Astrocyte (in vitro differentiated cells and primary cell): Measurements from ENCODE around the gene KCNQ4. TPM values are rescaled to one million over a fixed set of nuclear protein-coding genes. Genes with fewer than 3 reads are reported as not detected.

Experiments used
- DNase-seq: peaks from one replicate; pipeline ENCODE4 v3.0.0-alpha.2; 2010; ENCODE audit warnings: low read depth
- FAIRE-seq: peaks from 2 replicates; lab custom pipeline; 2011; peaks lifted over from hg19 to GRCh38; lab: Jason Lieb, UNC
- H2AFZ ChIP-seq: 2 replicates; pipeline ENCODE4 v1.6.0; 2012; ENCODE audit warnings: low read depth, low read length, inconsistent platforms
- H3K27ac ChIP-seq: 2 replicates; pipeline ENCODE4 v1.5.1; 2011; ENCODE audit warnings: low read depth, low read length, inconsistent platforms
- H3K27me3 ChIP-seq: 2 replicates; pipeline ENCODE4 v1.6.0; 2011; ENCODE audit warnings: low read length, inconsistent platforms; ENCODE audit not compliant: insufficient read depth
- H3K36me3 ChIP-seq: 2 replicates; pipeline ENCODE4 v1.5.1; 2011; ENCODE audit warnings: low read length, inconsistent platforms; ENCODE audit not compliant: insufficient read depth
- H3K4me1 ChIP-seq: 2 replicates; pipeline ENCODE4 v1.5.1; 2011; ENCODE audit warnings: low read length, inconsistent platforms; ENCODE audit not compliant: insufficient read depth
- H3K4me2 ChIP-seq: 2 replicates; pipeline ENCODE4 v1.6.0; 2012; ENCODE audit warnings: low read length, inconsistent platforms
- H3K4me3 ChIP-seq: 2 replicates; pipeline ENCODE4 v1.5.1; 2011; ENCODE audit warnings: low read depth, mild to moderate bottlenecking, low read length, inconsistent platforms; ENCODE audit not compliant: insufficient read depth
- H3K79me2 ChIP-seq: 2 replicates; pipeline ENCODE4 v1.6.0; 2012; ENCODE audit warnings: mild to moderate bottlenecking, low read length, inconsistent platforms; ENCODE audit not compliant: insufficient read depth
- H3K9ac ChIP-seq: 2 replicates; pipeline ENCODE4 v1.6.0; 2012; ENCODE audit warnings: mild to moderate bottlenecking, low read length, inconsistent platforms
- H3K9me3 ChIP-seq: 2 replicates; pipeline ENCODE4 v1.5.1; 2012; ENCODE audit warnings: low read depth, mild to moderate bottlenecking, low read length, inconsistent platforms; ENCODE audit not compliant: insufficient read depth
- H4K20me1 ChIP-seq: 2 replicates; pipeline ENCODE4 v1.6.0; 2012; ENCODE audit warnings: low read length, inconsistent platforms; ENCODE audit not compliant: insufficient read depth
- H3K27ac Mint-ChIP-seq: one replicate; pipeline ENCODE4 v1.8.0; 2021; ENCODE audit warnings: mild to moderate bottlenecking, mixed read lengths; ENCODE audit not compliant: unreplicated experiment
- H3K27me3 Mint-ChIP-seq: one replicate; pipeline ENCODE4 v1.8.0; 2021; ENCODE audit warnings: low read depth, mixed read lengths; ENCODE audit not compliant: unreplicated experiment
- H3K36me3 Mint-ChIP-seq: one replicate; pipeline ENCODE4 v1.8.0; 2021; ENCODE audit warnings: low read depth, mixed read lengths; ENCODE audit not compliant: unreplicated experiment
- H3K4me1 Mint-ChIP-seq: one replicate; pipeline ENCODE4 v1.8.0; 2021; ENCODE audit warnings: low read depth, mixed read lengths; ENCODE audit not compliant: unreplicated experiment
- H3K4me3 Mint-ChIP-seq: one replicate; pipeline ENCODE4 v1.8.0; 2021; ENCODE audit warnings: mild to moderate bottlenecking, moderate library complexity, mixed read lengths; ENCODE audit not compliant: unreplicated experiment
- H3K9me3 Mint-ChIP-seq: one replicate; pipeline ENCODE4 v1.8.0; 2021; ENCODE audit warnings: mild to moderate bottlenecking, mixed read lengths; ENCODE audit not compliant: unreplicated experiment
- EZH2 ChIP-seq: IDR thresholded peaks from 2 replicates; pipeline ENCODE4 v1.6.1; 2012; ENCODE audit warnings: mild to moderate bottlenecking, low read length, inconsistent platforms; ENCODE audit not compliant: insufficient read depth
- total RNA-seq: library from RNA; stranded (reverse); gene quantifications from 2 replicates; pipeline ENCODE4 v1.2.1, GENCODE V29; 2021
- TF ChIP-seq, protein P1 (sequence below): IDR thresholded peaks from 2 replicates; pipeline ENCODE4 v1.5.1; 2011; ENCODE audit warnings: low read depth, mild to moderate bottlenecking, inconsistent platforms, low read length, moderate library complexity; ENCODE audit not compliant: insufficient read depth

The KCNQ4 gene
- total RNA-seq, 1 donor from 2014 or later = 0.89 TPM

DNA sequence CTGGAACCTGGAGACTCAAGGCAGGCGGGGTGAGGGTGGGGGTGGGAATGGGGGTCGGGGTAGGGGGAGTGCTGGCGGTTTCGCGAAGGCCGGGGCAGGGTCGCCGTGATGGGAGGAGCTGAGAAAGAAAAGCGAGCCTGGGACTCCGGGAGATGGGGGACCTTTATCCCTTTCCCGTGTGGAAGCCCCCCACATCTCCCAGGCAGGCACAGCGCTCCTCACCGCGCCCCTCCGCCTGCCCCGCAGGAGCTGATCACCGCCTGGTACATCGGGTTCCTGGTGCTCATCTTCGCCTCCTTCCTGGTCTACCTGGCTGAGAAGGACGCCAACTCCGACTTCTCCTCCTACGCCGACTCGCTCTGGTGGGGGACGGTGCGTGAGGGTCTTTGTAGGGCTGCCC, 35.5 kb downstream of the KCNQ4 start:
- FAIRE-seq (no peak), DNase-seq (no peak)
- Mint-ChIP-seq H3K4me3 (no peak overlapping the region), H3K27ac (no peak overlapping the region), H3K4me1 (no peaks in the 10 kb centered on the region), H3K27me3 (peaks cover 38% of the 10 kb centered on the region), H3K36me3 (no peaks in the 10 kb centered on the region), H3K9me3 (no peaks in the 10 kb centered on the region)
- H4K20me1 ChIP-seq = no peaks in the 10 kb centered on the region
- no peak for TF ChIP-seq EZH2
- TF ChIP-seq, protein P1, sequence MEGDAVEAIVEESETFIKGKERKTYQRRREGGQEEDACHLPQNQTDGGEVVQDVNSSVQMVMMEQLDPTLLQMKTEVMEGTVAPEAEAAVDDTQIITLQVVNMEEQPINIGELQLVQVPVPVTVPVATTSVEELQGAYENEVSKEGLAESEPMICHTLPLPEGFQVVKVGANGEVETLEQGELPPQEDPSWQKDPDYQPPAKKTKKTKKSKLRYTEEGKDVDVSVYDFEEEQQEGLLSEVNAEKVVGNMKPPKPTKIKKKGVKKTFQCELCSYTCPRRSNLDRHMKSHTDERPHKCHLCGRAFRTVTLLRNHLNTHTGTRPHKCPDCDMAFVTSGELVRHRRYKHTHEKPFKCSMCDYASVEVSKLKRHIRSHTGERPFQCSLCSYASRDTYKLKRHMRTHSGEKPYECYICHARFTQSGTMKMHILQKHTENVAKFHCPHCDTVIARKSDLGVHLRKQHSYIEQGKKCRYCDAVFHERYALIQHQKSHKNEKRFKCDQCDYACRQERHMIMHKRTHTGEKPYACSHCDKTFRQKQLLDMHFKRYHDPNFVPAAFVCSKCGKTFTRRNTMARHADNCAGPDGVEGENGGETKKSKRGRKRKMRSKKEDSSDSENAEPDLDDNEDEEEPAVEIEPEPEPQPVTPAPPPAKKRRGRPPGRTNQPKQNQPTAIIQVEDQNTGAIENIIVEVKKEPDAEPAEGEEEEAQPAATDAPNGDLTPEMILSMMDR = no peak
- no peaks in the 10 kb centered on the region for H3K79me2 ChIP-seq
- H3K9me3 ChIP-seq = no peaks in the 10 kb centered on the region
- H3K36me3 ChIP-seq = no peaks in the 10 kb centered on the region
- no peak overlapping the region for H3K9ac ChIP-seq
- no peak overlapping the region for H3K4me2 ChIP-seq
- no peak overlapping the region for H2AFZ ChIP-seq
- H3K27ac ChIP-seq = no peak overlapping the region
- peaks cover 2% of the 10 kb centered on the region for H3K4me1 ChIP-seq
- H3K4me3 ChIP-seq = no peak overlapping the region
- peaks cover 5% of the 10 kb centered on the region for H3K27me3 ChIP-seq

DNA sequence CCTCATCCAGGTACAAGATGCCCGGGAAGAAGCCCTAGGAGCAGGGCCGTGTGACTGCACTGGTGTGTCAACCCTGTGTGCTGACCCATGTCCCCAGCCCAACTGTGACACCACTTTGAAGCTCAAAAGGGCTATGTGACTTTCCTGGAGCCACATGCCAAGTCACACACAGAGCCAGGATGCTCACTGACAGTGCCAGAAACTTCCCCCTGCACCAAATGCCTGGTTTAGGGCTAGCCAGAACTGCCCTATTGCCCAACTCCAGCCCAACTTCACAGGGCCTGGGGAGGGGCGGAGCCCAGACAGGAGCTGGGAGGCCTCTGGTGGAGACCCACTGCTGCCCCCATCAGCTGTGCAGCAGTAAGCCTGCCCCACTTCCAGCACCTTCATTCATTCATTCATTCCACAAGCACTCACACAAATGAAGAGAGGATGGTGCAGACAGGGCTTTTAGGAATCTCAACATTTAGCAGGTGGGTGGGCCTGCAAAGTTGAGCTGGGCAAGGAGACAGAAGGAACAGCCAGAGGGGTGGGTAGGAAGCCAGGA, 36.7 kb downstream of the KCNQ4 start:
- H2AFZ ChIP-seq = no peak overlapping the region
- FAIRE-seq = no peak
- H3K27me3 ChIP-seq = peaks cover 5% of the 10 kb centered on the region
- H3K27ac ChIP-seq = no peak overlapping the region
- no peaks in the 10 kb centered on the region for H3K9me3 ChIP-seq
- H3K4me3 ChIP-seq = no peak overlapping the region
- peaks cover 14% of the 10 kb centered on the region for H3K4me1 ChIP-seq
- H3K4me1 Mint-ChIP-seq = peaks cover 12% of the 10 kb centered on the region
- H3K79me2 ChIP-seq = no peaks in the 10 kb centered on the region
- no peaks in the 10 kb centered on the region for H3K36me3 ChIP-seq
- no peaks in the 10 kb centered on the region for H3K36me3 Mint-ChIP-seq
- H3K9ac ChIP-seq = no peak overlapping the region
- no peak overlapping the region for H3K27ac Mint-ChIP-seq
- H3K9me3 Mint-ChIP-seq = no peaks in the 10 kb centered on the region
- peaks cover 34% of the 10 kb centered on the region for H3K27me3 Mint-ChIP-seq
- no peak for TF ChIP-seq EZH2
- TF ChIP-seq, protein P1 = no peak
- no peaks in the 10 kb centered on the region for H4K20me1 ChIP-seq
- DNase-seq = no peak
- no peak overlapping the region for H3K4me3 Mint-ChIP-seq
- no peak overlapping the region for H3K4me2 ChIP-seq

DNA sequence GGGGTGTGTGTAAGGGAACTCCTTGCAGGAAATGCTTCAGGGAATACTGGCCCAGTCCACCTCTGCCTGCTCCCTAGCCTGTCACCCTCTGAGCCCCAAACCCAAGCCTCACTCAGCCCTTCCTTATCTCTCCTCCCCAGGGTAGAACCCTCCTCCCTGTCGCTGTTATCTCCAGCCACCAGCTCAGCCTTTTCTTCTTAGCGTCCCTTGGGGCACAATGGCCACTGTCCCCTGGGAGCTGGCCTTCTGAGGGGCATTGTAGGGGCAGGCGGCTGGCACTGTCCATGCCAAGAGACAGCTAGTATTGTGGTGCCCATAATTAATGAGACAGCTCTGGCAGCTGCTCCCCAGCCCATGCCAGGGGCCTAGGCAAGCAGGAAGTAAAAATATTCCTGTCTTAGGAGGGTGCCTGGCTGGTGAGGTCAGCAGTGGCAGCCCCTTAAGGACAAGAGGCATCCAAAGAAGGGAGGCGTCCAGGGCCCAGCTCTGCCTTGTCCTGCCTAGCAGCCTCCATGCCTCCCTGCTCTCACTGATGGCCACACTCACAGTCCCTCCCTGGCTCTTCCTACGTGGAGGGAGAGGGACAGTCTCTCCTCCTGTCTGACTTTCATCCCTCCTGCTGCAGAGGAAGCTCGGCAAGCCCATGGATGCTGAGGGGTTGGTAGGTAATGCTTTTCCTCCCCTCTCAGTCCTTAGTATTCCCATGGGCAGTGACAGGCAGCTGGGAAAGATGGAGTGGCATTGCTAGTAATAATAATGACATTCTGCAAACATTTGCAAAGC, 37.5 kb downstream of the KCNQ4 start:
- no peaks in the 10 kb centered on the region for H3K9me3 Mint-ChIP-seq
- peaks cover 13% of the 10 kb centered on the region for H3K4me1 Mint-ChIP-seq
- Histone ChIP-seq H3K9me3 (no peaks in the 10 kb centered on the region), H3K36me3 (no peaks in the 10 kb centered on the region), H3K4me2 (no peak overlapping the region), H4K20me1 (no peaks in the 10 kb centered on the region), H3K27ac (no peak overlapping the region), H2AFZ (no peak overlapping the region), H3K4me1 (peaks cover 20% of the 10 kb centered on the region), H3K4me3 (no peak overlapping the region), H3K27me3 (peaks cover 4% of the 10 kb centered on the region), H3K79me2 (no peaks in the 10 kb centered on the region), H3K9ac (no peak overlapping the region)
- no peaks in the 10 kb centered on the region for H3K36me3 Mint-ChIP-seq
- no peak overlapping the region for H3K4me3 Mint-ChIP-seq
- no peak overlapping the region for H3K27ac Mint-ChIP-seq
- FAIRE-seq (no peak), DNase-seq (no peak)
- H3K27me3 Mint-ChIP-seq = peaks cover 26% of the 10 kb centered on the region
- TF ChIP-seq, protein P1 = no peak
- TF ChIP-seq EZH2 = no peak
